NCI-H1105 (cell line): ENCODE results near the gene TSHZ2.
"Not testable (repeated sequence)": the region's sequence is repeated elsewhere in the genome, so short reads cannot be mapped to it uniquely, and the experiment has no call there.

Experiments
- DNase-seq: peaks from one replicate; lab custom pipeline; 2025; lab: John Stamatoyannopoulos, UW

TSHZ2 gene

GRCh38 chr20:53413845-53414244 is 441.7 kb downstream of the TSHZ2 start:
- DNase-seq, result not testable (repeated sequence)

GRCh38 chr20:53419693-53420460 is 447.7 kb downstream of the TSHZ2 start:
- DNase-seq, result no peak

- no peak for DNase-seq
Observed at GRCh38 chr20:53421343-53421742, 449.2 kb downstream of the TSHZ2 start.

- no peak for DNase-seq
Observed at GRCh38 chr20:53422039-53422438, 449.9 kb downstream of the TSHZ2 start.

- no peak for DNase-seq
Observed at GRCh38 chr20:53423587-53424146, 451.5 kb downstream of the TSHZ2 start.

- DNase-seq, result no peak
Observed at GRCh38 chr20:53425481-53425880, 453.3 kb downstream of the TSHZ2 start.

GRCh38 chr20:53425941-53426340 is 453.8 kb downstream of the TSHZ2 start:
- no peak for DNase-seq

- DNase-seq, result no peak
Observed at GRCh38 chr20:53426766-53427312, 454.7 kb downstream of the TSHZ2 start.

GRCh38 chr20:53427951-53428350 is 455.8 kb downstream of the TSHZ2 start:
- no peak for DNase-seq

GRCh38 chr20:53428588-53428987 is 456.4 kb downstream of the TSHZ2 start:
- no peak for DNase-seq

GRCh38 chr20:53428996-53429395 is 456.8 kb downstream of the TSHZ2 start:
- no peak for DNase-seq

GRCh38 chr20:53434662-53435061 is 462.5 kb downstream of the TSHZ2 start:
- peak; percentile 2 for DNase-seq

- not testable (repeated sequence) for DNase-seq
Observed at GRCh38 chr20:53436927-53437326, 464.8 kb downstream of the TSHZ2 start.

- DNase-seq, result no peak
Observed at GRCh38 chr20:53438368-53438767, 466.2 kb downstream of the TSHZ2 start.

- DNase-seq, result no peak
Observed at GRCh38 chr20:53439046-53439445, 466.9 kb downstream of the TSHZ2 start.

- no peak for DNase-seq
Observed at GRCh38 chr20:53439616-53440015, 467.5 kb downstream of the TSHZ2 start.

GRCh38 chr20:53444401-53445149 is 472.4 kb downstream of the TSHZ2 start:
- no peak for DNase-seq

GRCh38 chr20:53445321-53445731 is 473.2 kb downstream of the TSHZ2 start:
- no peak for DNase-seq

- no peak for DNase-seq
Observed at GRCh38 chr20:53445932-53446331, 473.8 kb downstream of the TSHZ2 start.

- no peak for DNase-seq
Observed at GRCh38 chr20:53447316-53447715, 475.2 kb downstream of the TSHZ2 start.

- no peak for DNase-seq
Observed at GRCh38 chr20:53448426-53448825, 476.3 kb downstream of the TSHZ2 start.

GRCh38 chr20:53448875-53449274 is 476.7 kb downstream of the TSHZ2 start:
- no peak for DNase-seq

GRCh38 chr20:53453076-53453475 is 480.9 kb downstream of the TSHZ2 start:
- DNase-seq, result no peak
